Left hindlimb (tissue), 1 donor: ENCODE data around the gene RPP25L.
A peak's percentile ranks its signal among the peaks of the same experiment; 100 is the strongest.
"Not testable (repeated sequence)": the region's sequence is repeated elsewhere in the genome, so short reads cannot be mapped to it uniquely, and the experiment has no call there.

Source experiments
- DNase-seq: peaks from one replicate; pipeline ENCODE4 v3.0.0-alpha.2; 2018

RPP25L gene

GRCh38 chr9:34611811-34612787 lies at the start of gene RPP25L:
Gene RPP25L (minus strand): TSS chr9:34612097. CDS start chr9:34611296, 801 bp downstream.
- DNase-seq: peak; percentile 90

GRCh38 chr9:34659592-34660253 lies 47.8 kb upstream of the RPP25L start:
- no peak for DNase-seq

- peak; percentile 13 for DNase-seq
Measured at GRCh38 chr9:34658461-34658860, 46.6 kb upstream of the RPP25L start.

GRCh38 chr9:34656992-34657391 lies 45.1 kb upstream of the RPP25L start:
- DNase-seq: no peak

- DNase-seq: no peak
Measured at GRCh38 chr9:34655394-34655793, 43.5 kb upstream of the RPP25L start.

- DNase-seq: peak; percentile 92
Measured at GRCh38 chr9:34654323-34655051, 42.6 kb upstream of the RPP25L start.

GRCh38 chr9:34653151-34654072 lies 41.5 kb upstream of the RPP25L start:
- peak; percentile 92 for DNase-seq

- no peak for DNase-seq
Measured at GRCh38 chr9:34652602-34653000, 40.7 kb upstream of the RPP25L start.

GRCh38 chr9:34651876-34652601 lies 40.1 kb upstream of the RPP25L start, which contains the start of gene IL11RA:
Gene IL11RA (plus strand): TSS chr9:34652185. CDS start chr9:34655218, 3,033 bp downstream.
- peak; percentile 91 for DNase-seq

GRCh38 chr9:34651321-34651720 lies 39.4 kb upstream of the RPP25L start:
- no peak for DNase-seq

GRCh38 chr9:34650816-34651215 lies 38.9 kb upstream of the RPP25L start:
- peak; percentile 68 for DNase-seq

GRCh38 chr9:34648673-34649072 lies 36.8 kb upstream of the RPP25L start:
- DNase-seq: no peak

GRCh38 chr9:34647651-34648050 lies 35.8 kb upstream of the RPP25L start:
- DNase-seq: no peak

- no peak for DNase-seq
Measured at GRCh38 chr9:34647084-34647403, 35.1 kb upstream of the RPP25L start.

GRCh38 chr9:34646211-34647083 lies 34.5 kb upstream of the RPP25L start, which contains the start of gene GALT:
Gene GALT (plus strand): TSS chr9:34646675. CDS start chr9:34646705, 30 bp downstream.
- DNase-seq: peak; percentile 93

GRCh38 chr9:34644766-34645314 lies 32.9 kb upstream of the RPP25L start:
- no peak for DNase-seq

GRCh38 chr9:34642679-34643078 lies 30.8 kb upstream of the RPP25L start:
- DNase-seq: no peak

GRCh38 chr9:34639322-34639721 lies 27.4 kb upstream of the RPP25L start:
- DNase-seq: not testable (repeated sequence)

GRCh38 chr9:34638138-34638445 lies 26.2 kb upstream of the RPP25L start:
- DNase-seq: no peak
